ENCODE data around the gene KRT76. TPM values are rescaled to one million over a fixed set of nuclear protein-coding genes. Genes with fewer than 3 reads are reported as not detected.
A peak's percentile ranks its signal among the peaks of the same experiment; 100 is the strongest.

KRT76 gene
- total RNA-seq: not detected
- polyA plus RNA-seq: not detected
- total RNA-seq: 0 reads per million in 6 experiments

DNA sequence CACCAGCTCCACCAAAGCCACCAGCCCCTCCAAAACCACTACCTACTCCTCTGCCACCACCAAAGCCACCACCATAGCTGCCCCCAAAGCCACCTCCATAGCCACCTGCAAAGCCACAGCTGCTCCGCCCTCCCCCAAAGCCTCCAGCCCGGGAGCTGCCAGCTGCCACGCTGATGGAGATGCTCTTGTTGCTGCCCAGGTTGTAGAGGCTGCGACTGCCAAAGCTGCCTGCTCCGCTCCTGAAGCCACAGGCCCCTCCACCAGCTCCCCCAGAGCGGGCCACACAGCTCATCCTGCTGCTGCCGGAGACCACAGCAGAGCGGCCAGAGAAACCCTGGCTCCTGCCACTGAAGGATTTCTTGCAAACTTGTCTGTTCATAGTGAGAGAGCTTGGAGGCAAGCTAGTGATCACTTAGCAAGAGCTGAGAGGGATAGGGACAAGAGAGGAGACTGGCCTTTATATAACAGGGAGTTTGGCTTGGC lies at the start of gene KRT76:
TSS of gene KRT76 (minus strand) at position 433 of the 483 bp plus-strand sequence. CDS start at position 379, 54 bp downstream.
- Mint-ChIP-seq H3K9me3 (no peaks in the 10 kb centered on the region), H3K27me3 (peaks cover 0 to 8% (median 1%) of the 10 kb centered on the region in 5 donors), H3K27ac (peak within 1 kb of the TSS in 6 of 10 donors; percentile 40 to 91 (median 66)), H3K4me3 (no peak within 1 kb of the TSS), H3K4me1 (no peaks in the 10 kb centered on the region), H3K36me3 (no peaks in the 10 kb centered on the region)
- POLR2A ChIA-PET: no interaction called here
- DNase-seq: no peak
- ATAC-seq: no peak

DNA sequence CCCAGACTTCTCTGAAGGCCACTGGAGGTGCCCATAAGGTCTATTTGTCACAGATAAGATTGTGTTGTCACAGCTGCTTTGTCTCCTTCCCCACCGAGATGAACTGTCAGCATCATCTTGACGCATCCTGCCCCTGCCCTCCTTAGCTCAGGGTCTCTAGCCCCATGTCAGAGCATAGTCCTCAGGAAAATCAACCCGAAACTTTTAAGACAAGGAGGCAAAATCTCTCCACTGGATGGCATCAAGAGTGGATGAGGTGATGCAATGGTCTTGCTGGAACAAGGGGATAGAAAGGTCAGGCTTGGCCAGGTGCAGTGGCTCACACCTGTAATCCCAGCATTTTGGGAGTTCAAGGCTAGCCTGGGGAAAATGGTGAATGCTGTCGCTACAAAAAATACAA lies 48.8 kb upstream of the KRT76 start:
- no peaks in the 10 kb centered on the region for H3K27me3 Mint-ChIP-seq
- no peak overlapping the region for H3K27ac Mint-ChIP-seq
- H3K9me3 Mint-ChIP-seq: no peaks in the 10 kb centered on the region
- peaks cover 3 to 12% (median 9%) of the 10 kb centered on the region in 4 donors for H3K4me1 Mint-ChIP-seq
- H3K36me3 Mint-ChIP-seq: no peaks in the 10 kb centered on the region
- POLR2A ChIA-PET: no interaction called here
- ATAC-seq: no peak
- peak in 1 of 10 donors; percentile 19 for DNase-seq
- no peak overlapping the region for H3K4me3 Mint-ChIP-seq

DNA sequence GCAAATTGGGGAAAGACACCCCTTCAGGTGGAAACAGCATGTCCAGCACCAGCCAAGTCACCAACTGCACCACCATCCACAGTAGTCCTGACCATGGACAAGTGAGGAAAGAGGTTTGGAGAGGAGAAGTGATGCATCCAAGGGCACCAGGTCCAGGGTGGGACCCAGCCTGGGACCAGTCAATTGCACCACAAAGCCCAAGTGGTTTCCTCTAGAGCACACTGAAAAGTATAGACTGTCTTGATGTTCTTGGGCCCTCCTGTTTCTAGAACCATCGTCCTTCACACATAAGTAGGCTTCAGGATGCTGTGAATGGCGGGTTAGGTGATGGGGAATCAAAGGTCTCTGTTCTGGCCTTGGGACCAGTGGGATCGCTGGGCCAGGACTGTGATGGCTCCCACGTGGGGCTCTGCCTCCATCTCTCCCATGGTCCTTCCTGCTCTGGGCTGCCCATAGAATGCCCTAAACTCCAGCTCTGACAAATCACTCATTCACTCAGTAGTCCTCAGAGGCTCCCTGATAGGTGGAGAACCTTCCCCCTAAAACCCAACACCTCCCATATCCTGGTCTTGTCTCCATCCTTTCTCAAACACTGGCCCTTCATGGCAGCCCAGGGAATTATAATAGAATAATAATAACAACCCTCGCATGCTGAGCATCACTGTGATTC lies 47.7 kb upstream of the KRT76 start:
- H3K4me3 Mint-ChIP-seq: no peak overlapping the region
- no peaks in the 10 kb centered on the region for H3K36me3 Mint-ChIP-seq
- POLR2A ChIA-PET: no interaction called here
- H3K9me3 Mint-ChIP-seq: no peaks in the 10 kb centered on the region
- H3K27ac Mint-ChIP-seq: peak overlapping the region in 2 of 10 donors; percentile 9 to 39
- no peak for ATAC-seq
- DNase-seq: peak in 1 of 10 donors; percentile 4
- H3K4me1 Mint-ChIP-seq: peaks cover 5 to 12% (median 9%) of the 10 kb centered on the region in 4 donors
- peaks cover 0 to 2% (median 0%) of the 10 kb centered on the region in 5 donors for H3K27me3 Mint-ChIP-seq

DNA sequence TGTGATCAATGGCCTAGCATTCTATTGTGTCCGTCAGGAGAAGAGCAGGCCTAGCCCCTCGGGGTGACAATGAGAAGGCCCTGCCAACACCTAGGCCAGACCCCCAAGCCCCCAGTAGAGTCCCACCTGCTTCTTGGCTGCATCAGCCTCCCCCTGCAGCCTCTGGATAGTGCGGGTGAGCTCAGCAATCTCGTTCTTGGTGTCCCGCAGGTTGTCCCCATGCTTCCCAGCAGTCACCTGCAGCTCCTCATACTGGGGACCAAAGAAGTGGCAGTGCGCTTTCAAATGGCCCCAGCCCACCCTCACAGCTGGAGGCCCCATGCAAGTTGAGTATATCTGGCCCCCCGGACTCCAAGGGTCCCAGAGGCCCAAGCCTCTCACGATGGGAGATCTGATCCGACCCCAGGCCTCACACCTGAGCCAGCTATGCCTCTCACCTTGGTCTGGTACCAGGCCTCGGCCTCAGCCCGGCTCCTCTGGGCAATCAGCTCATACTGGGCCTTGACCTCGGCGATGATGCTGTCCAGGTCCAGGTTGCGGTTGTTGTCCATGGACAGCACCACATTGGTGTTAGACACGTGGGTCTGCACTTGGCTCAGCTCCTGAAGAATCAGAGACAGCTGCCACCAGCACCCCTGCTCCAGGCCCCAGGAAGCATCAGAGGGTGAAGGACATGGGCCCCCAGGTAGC lies 46.8 kb upstream of the KRT76 start:
- Mint-ChIP-seq H3K9me3 (no peaks in the 10 kb centered on the region), H3K4me1 (peaks cover 5 to 11% (median 9%) of the 10 kb centered on the region in 4 donors)

DNA sequence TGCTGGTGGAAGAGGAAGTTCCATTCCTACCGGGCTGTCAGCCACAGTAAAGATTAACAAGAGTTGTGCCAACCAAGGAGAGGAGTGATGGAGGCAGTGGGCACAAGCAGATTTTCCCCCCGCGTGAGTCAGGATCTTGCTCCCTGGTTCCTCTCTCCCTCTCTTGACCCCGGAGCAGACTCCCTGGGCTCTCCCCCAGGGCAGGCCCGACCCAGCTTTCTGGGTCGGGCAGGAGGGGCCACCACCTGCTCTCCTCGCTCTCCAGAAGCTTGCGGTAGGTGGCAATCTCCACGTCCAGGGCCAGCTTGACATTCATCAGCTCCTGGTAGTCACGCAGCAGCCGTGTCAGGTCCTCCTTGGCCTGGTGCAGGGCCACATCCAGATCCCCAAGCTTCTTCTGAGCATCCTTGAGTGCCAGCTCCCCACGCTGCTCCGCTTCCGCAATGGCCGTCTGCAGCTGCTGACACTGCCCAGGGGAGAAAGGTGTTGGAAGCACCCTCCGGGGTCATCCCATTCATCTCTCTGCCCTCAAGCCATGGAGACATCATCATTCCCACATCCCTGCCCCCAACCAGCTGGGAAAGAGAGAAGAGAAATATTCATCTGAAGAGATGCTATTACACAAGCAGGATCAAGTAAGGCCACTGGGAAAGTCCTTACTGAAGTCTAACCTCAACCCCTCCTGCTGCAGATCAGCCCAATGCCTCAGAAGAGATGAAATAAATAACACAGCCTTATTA lies 45.8 kb upstream of the KRT76 start:
- POLR2A ChIA-PET: no interaction called here
- Mint-ChIP-seq H3K4me3 (no peak overlapping the region), H3K27ac (peak overlapping the region in 2 of 10 donors; percentile 60)

More for the DNA sequence above, 46.8 kb upstream of the KRT76 start:
- Mint-ChIP-seq H3K27ac (peak overlapping the region in 3 of 10 donors; percentile 11 to 77 (median 75)), H3K27me3 (peaks cover 0 to 2% (median 0%) of the 10 kb centered on the region in 5 donors), H3K36me3 (no peaks in the 10 kb centered on the region), H3K4me3 (no peak overlapping the region)
- DNase-seq (no peak), ATAC-seq (no peak)
- POLR2A ChIA-PET: no interaction called here

DNA sequence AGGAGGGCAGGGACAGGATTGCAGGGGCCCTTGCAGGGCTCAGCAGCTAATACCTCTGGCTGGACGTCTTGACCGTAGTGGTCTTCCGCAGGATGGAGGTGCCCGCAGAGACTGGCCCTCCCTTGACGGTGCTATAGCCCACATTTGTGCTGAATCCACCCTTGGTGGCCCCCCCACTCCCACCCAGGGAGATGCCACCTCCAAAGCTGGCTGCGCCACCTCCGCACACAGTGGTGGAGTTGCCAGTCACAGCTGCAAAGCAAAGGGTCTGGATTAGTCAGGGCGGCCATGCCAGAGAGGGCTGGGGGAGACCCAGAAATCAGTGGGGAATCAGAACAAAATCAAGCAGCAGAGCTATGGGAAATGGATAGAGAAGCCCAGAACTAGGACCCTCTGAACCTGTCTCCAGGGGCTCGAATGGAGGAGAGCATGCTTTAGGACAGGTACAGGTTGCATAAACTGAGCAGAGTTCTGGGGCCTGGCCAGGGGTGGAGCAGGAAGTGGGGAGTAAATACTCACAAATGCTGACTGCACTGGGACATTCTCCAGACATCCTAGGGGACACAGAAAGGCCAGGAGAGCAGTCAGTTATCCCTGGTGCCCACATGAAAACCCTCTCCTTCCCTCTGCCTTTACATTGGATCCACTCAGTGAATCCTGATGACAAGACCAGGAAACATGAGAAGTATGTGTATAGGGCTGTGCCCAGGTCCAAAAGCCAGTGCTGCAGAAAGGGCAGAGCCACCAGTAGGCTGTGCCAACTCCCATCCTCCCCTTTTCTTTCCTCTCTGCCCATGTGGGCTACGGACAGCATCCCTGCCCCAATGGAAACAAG lies 44.9 kb upstream of the KRT76 start:
- no peaks in the 10 kb centered on the region for H3K36me3 Mint-ChIP-seq
- POLR2A ChIA-PET: no interaction called here
- ATAC-seq (no peak), DNase-seq (no peak)
- peaks cover 10 to 21% (median 15%) of the 10 kb centered on the region in 4 donors for H3K4me1 Mint-ChIP-seq
- no peak overlapping the region for H3K4me3 Mint-ChIP-seq
- peak overlapping the region in 4 of 10 donors; percentile 28 to 79 (median 48) for H3K27ac Mint-ChIP-seq
- peaks cover 0 to 4% (median 0%) of the 10 kb centered on the region in 5 donors for H3K27me3 Mint-ChIP-seq
- H3K9me3 Mint-ChIP-seq: no peaks in the 10 kb centered on the region

More for the DNA sequence above, 45.8 kb upstream of the KRT76 start:
- H3K27me3 Mint-ChIP-seq: peaks cover 0 to 4% (median 0%) of the 10 kb centered on the region in 5 donors
- DNase-seq (no peak), ATAC-seq (no peak)
- H3K36me3 Mint-ChIP-seq: no peaks in the 10 kb centered on the region
- H3K9me3 Mint-ChIP-seq: no peaks in the 10 kb centered on the region
- H3K4me1 Mint-ChIP-seq: peaks cover 2 to 12% (median 8%) of the 10 kb centered on the region in 4 donors

DNA sequence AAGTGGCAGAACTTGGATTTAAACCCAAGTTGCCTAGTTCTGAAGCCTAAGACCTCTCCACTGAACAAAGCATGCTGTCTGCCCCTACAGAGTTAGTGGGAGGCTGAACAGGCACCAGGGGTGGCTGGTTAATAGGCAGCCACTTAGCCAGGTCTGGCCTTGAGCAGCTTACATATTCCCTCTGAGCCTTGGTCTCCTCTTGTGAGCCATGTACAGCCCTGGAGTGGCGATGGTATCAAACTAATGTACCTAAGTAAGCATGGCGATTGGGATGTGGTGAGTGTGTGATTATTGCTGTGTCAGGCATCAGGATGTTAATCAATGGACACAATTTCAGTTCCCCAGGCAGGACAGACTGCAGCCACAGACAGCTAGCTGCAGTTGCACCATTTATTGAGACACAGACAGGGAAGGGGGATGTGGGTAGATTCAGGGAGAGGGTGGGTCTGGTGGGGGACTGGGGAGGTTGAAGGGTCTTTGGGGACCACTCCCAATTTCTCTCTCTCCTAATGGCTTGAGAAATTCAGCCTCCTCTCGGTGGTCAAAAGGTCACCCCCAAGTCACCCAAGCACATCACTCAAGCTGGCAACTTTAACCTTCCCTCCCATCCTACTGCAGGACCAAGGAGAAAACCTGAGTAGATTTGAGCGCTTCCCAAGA lies 44.1 kb upstream of the KRT76 start:
- POLR2A ChIA-PET: no interaction called here
- DNase-seq (no peak), ATAC-seq (no peak)
- Mint-ChIP-seq H3K27ac (peak overlapping the region in 4 of 10 donors; percentile 11 to 56 (median 28)), H3K4me3 (no peak overlapping the region), H3K36me3 (no peaks in the 10 kb centered on the region), H3K4me1 (peaks cover 10 to 22% (median 15%) of the 10 kb centered on the region in 4 donors), H3K27me3 (peaks cover 0 to 4% (median 0%) of the 10 kb centered on the region in 5 donors), H3K9me3 (no peaks in the 10 kb centered on the region)

GRCh38 chr12:52820521-52820920 lies 43.4 kb upstream of the KRT76 start:
- DNase-seq (no peak), ATAC-seq (no peak)
- H3K27ac Mint-ChIP-seq: peak overlapping the region in 3 of 10 donors; percentile 28 to 49 (median 46)
- peaks cover 10 to 22% (median 15%) of the 10 kb centered on the region in 4 donors for H3K4me1 Mint-ChIP-seq
- peaks cover 0 to 4% (median 0%) of the 10 kb centered on the region in 5 donors for H3K27me3 Mint-ChIP-seq
- H3K9me3 Mint-ChIP-seq: no peaks in the 10 kb centered on the region
- POLR2A ChIA-PET: no interaction called here
- H3K36me3 Mint-ChIP-seq: no peaks in the 10 kb centered on the region
- H3K4me3 Mint-ChIP-seq: no peak overlapping the region

GRCh38 chr12:52819731-52820510 lies 42.8 kb upstream of the KRT76 start:
- Mint-ChIP-seq H3K9me3 (no peaks in the 10 kb centered on the region), H3K4me3 (no peak overlapping the region), H3K27me3 (peaks cover 0 to 4% (median 0%) of the 10 kb centered on the region in 5 donors), H3K36me3 (no peaks in the 10 kb centered on the region), H3K4me1 (peaks cover 10 to 22% (median 15%) of the 10 kb centered on the region in 4 donors), H3K27ac (peak overlapping the region in 4 of 10 donors; percentile 28 to 57 (median 42))
- ATAC-seq (no peak), DNase-seq (no peak)
- POLR2A ChIA-PET: no interaction called here

- Mint-ChIP-seq H3K4me1 (peaks cover 10 to 22% (median 15%) of the 10 kb centered on the region in 4 donors), H3K9me3 (no peaks in the 10 kb centered on the region), H3K4me3 (no peak overlapping the region), H3K27ac (peak overlapping the region in 1 of 10 donors; percentile 21), H3K36me3 (no peaks in the 10 kb centered on the region), H3K27me3 (peaks cover 0 to 4% (median 0%) of the 10 kb centered on the region in 5 donors)
- DNase-seq: no peak
- no peak for ATAC-seq
- POLR2A ChIA-PET: no interaction called here
These were observed 41.8 kb upstream of the KRT76 start for GRCh38 chr12:52818887-52819420.

DNA sequence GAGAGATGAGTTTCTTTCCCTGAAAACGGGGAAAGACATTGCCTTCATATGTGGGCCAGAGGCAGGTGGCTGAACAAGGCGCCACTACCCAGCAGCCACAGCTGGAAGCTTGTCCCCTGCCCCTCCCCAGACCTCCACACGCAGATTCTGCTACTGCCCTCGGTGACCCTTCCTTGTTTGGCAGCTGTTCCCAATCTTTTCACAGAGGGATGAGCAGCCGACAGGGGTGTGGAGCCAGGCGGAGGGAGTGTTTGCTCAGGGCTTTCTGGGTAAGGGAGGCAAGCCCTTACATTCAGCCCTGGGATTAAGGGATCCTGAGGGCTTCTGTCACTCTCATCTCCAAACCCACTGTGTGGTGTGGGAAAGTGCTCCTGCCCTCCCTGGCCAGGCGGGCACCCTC lies 41.2 kb upstream of the KRT76 start:
- POLR2A ChIA-PET: no interaction called here
- H3K27me3 Mint-ChIP-seq: peaks cover 0 to 4% (median 0%) of the 10 kb centered on the region in 5 donors
- DNase-seq: no peak
- peak overlapping the region in 3 of 10 donors; percentile 20 to 70 (median 30) for H3K4me3 Mint-ChIP-seq
- ATAC-seq: no peak
- H3K27ac Mint-ChIP-seq: peak overlapping the region in 4 of 10 donors; percentile 21 to 76 (median 66)
- H3K9me3 Mint-ChIP-seq: no peaks in the 10 kb centered on the region
- H3K36me3 Mint-ChIP-seq: no peaks in the 10 kb centered on the region
- peaks cover 10 to 22% (median 15%) of the 10 kb centered on the region in 4 donors for H3K4me1 Mint-ChIP-seq
